Loucy (cell line): ENCODE measurements around the gene MLYCD.
"Not testable (repeated sequence)": the region's sequence is repeated elsewhere in the genome, so short reads cannot be mapped to it uniquely, and the experiment has no call there.

Experiments used
- H2AFZ ChIP-seq: fragments of 200-600 bp; sonication (generic); 2 replicates; pipeline ENCODE4 v1.6.0; 2016; ENCODE audit warnings: antibody characterized with exemption, mild to moderate bottlenecking, low read length, moderate library complexity
- H3F3A ChIP-seq: fragments of 200-600 bp; 2 replicates; pipeline ENCODE4 v1.6.0; 2016; ENCODE audit warnings: antibody characterized with exemption, low read depth, mild to moderate bottlenecking
- H3K27me3 ChIP-seq: fragments of 200-600 bp; sonication (generic); 2 replicates; pipeline ENCODE4 v1.6.1; 2014; ENCODE audit warnings: low read length, mild to moderate bottlenecking; ENCODE audit not compliant: insufficient read depth, poor library complexity, severe bottlenecking
- H3K36me3 ChIP-seq: fragments of 200-600 bp; sonication (generic); 2 replicates; pipeline ENCODE4 v1.6.1; 2016; ENCODE audit warnings: low read length; ENCODE audit not compliant: insufficient read depth
- H3K4me1 ChIP-seq: fragments of 200-600 bp; sonication (generic); 2 replicates; pipeline ENCODE4 v1.5.1; 2014; ENCODE audit warnings: low read length, mild to moderate bottlenecking; ENCODE audit not compliant: insufficient read depth, poor library complexity, severe bottlenecking
- H3K4me2 ChIP-seq: fragments of 200-600 bp; sonication (generic); 2 replicates; pipeline ENCODE4 v1.6.0; 2014; ENCODE audit warnings: antibody characterized with exemption, low read length, low read depth, mild to moderate bottlenecking; ENCODE audit not compliant: poor library complexity, severe bottlenecking
- H3K4me3 ChIP-seq: fragments of 200-600 bp; sonication (generic); 2 replicates; pipeline ENCODE4 v1.5.1; 2014; ENCODE audit warnings: low read length, mild to moderate bottlenecking, mixed read lengths; ENCODE audit not compliant: poor library complexity, severe bottlenecking
- H3K79me2 ChIP-seq: fragments of 200-600 bp; sonication (generic); 2 replicates; pipeline ENCODE4 v1.6.1; 2014; ENCODE audit warnings: low read length; ENCODE audit not compliant: insufficient read depth
- H3K9ac ChIP-seq: fragments of 200-600 bp; sonication (generic); 2 replicates; pipeline ENCODE4 v1.6.0; 2014; ENCODE audit warnings: mild to moderate bottlenecking, low read depth, low read length, moderate library complexity; ENCODE audit not compliant: poor library complexity, severe bottlenecking
- H3K9me2 ChIP-seq: fragments of 200-600 bp; sonication (generic); replicated peaks from 2 replicates; pipeline ENCODE4 v1.6.1; 2016; ENCODE audit warnings: low read depth, low read length, mixed read lengths
- H3K9me3 ChIP-seq: fragments of 200-600 bp; sonication (generic); 2 replicates; pipeline ENCODE4 v1.6.1; 2014; ENCODE audit warnings: mild to moderate bottlenecking, antibody characterized with exemption, low read length, low read depth; ENCODE audit not compliant: insufficient read depth
- H4K20me1 ChIP-seq: fragments of 200-600 bp; sonication (generic); 2 replicates; pipeline ENCODE4 v1.6.0; 2014; ENCODE audit warnings: antibody characterized with exemption, low read length, mild to moderate bottlenecking; ENCODE audit not compliant: insufficient read depth, poor library complexity, severe bottlenecking
- CTCF ChIP-seq: fragments of 200-600 bp; sonication (generic); conservative IDR thresholded peaks from 2 replicates; pipeline ENCODE4 v1.5.1; 2014; ENCODE audit warnings: mild to moderate bottlenecking, antibody characterized with exemption, low read length
- EZH2phosphoT487 ChIP-seq: fragments of 200-600 bp; IDR thresholded peaks from 2 replicates; pipeline ENCODE4 v1.6.1; 2018; ENCODE audit warnings: antibody characterized with exemption, mild to moderate bottlenecking, moderate library complexity, borderline replicate concordance

MLYCD gene

GRCh38 chr16:83939266-83939855 lies 40.4 kb downstream of the MLYCD start:
- Histone ChIP-seq H4K20me1 (no peaks in the 10 kb centered on the region), H3K36me3 (no peaks in the 10 kb centered on the region), H3K9ac (no peak overlapping the region), H3K4me3 (no peak overlapping the region), H3K27me3 (no peaks in the 10 kb centered on the region), H3K4me1 (no peaks in the 10 kb centered on the region), H3K79me2 (no peaks in the 10 kb centered on the region), H3F3A (no peaks in the 10 kb centered on the region), H3K9me2 (no peaks in the 10 kb centered on the region), H3K9me3 (no peaks in the 10 kb centered on the region), H3K4me2 (no peak overlapping the region), H2AFZ (no peak overlapping the region)
- TF ChIP-seq EZH2phosphoT487: no peak
- TF ChIP-seq CTCF: no peak

- Histone ChIP-seq H3K9me3 (no peaks in the 10 kb centered on the region), H3K4me3 (no peak overlapping the region), H3K27me3 (no peaks in the 10 kb centered on the region), H3F3A (no peaks in the 10 kb centered on the region), H3K9me2 (no peaks in the 10 kb centered on the region), H3K4me1 (no peaks in the 10 kb centered on the region), H2AFZ (no peak overlapping the region), H3K9ac (no peak overlapping the region), H4K20me1 (no peaks in the 10 kb centered on the region), H3K36me3 (no peaks in the 10 kb centered on the region), H3K4me2 (no peak overlapping the region), H3K79me2 (no peaks in the 10 kb centered on the region)
- TF ChIP-seq CTCF (no peak), EZH2phosphoT487 (no peak)
These were observed 41.2 kb downstream of the MLYCD start for GRCh38 chr16:83940119-83940518.

GRCh38 chr16:83940630-83941378 lies 41.9 kb downstream of the MLYCD start:
- H4K20me1 ChIP-seq: no peaks in the 10 kb centered on the region
- H3K36me3 ChIP-seq: no peaks in the 10 kb centered on the region
- no peak overlapping the region for H3K4me3 ChIP-seq
- no peaks in the 10 kb centered on the region for H3K27me3 ChIP-seq
- H3K9ac ChIP-seq: no peak overlapping the region
- no peak overlapping the region for H3K4me2 ChIP-seq
- H3K79me2 ChIP-seq: no peaks in the 10 kb centered on the region
- H3F3A ChIP-seq: no peaks in the 10 kb centered on the region
- no peaks in the 10 kb centered on the region for H3K4me1 ChIP-seq
- H3K9me2 ChIP-seq: no peaks in the 10 kb centered on the region
- no peaks in the 10 kb centered on the region for H3K9me3 ChIP-seq
- TF ChIP-seq CTCF (no peak), EZH2phosphoT487 (no peak)
- H2AFZ ChIP-seq: no peak overlapping the region

- H3K4me2 ChIP-seq, H4K20me1 ChIP-seq, H3K4me3 ChIP-seq, H3K9me3 ChIP-seq, H3K27me3 ChIP-seq, H3K9me2 ChIP-seq, H3K4me1 ChIP-seq, H2AFZ ChIP-seq, H3K79me2 ChIP-seq, H3K36me3 ChIP-seq, H3F3A ChIP-seq, H3K9ac ChIP-seq: not testable (repeated sequence)
These were observed 42.6 kb downstream of the MLYCD start for GRCh38 chr16:83941546-83941945.
